PC-9 (cell line): ENCODE data around the gene ART1.

Experiments used
- CTCF ChIP-seq: fragments of 200-600 bp; sonication (generic); conservative IDR thresholded peaks from 2 replicates; pipeline ENCODE4 v1.6.1; 2017; ENCODE audit warnings: mixed run types, antibody characterized with exemption, mild to moderate bottlenecking, moderate library complexity
- EZH2 ChIP-seq: fragments of 200-600 bp; sonication (generic); IDR thresholded peaks from 2 replicates; pipeline ENCODE4 v1.8.0; 2017; ENCODE audit warnings: antibody characterized with exemption, low read depth

DNA sequence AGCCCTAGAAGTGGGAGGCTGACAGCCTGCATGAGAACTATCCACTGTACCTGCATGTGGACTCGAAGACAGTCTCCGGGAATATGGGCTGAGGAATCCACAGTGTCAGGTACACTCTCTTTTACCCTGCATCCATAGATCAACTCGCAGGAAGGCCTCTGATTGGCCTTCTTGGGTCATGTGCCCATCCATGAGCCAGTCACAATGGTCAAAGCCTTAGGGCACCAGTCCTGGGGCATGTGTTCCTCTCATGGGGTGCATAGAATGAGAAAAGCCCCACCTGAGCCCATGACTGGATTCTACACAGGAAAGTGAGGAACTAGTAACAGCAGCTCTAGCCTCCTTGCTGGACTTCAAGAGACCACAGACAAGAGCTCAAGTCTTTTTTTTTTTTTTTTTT is 10.6 kb downstream of the ART1 start:
- TF ChIP-seq EZH2 (no peak), CTCF (no peak)
